SK-N-SH (cell line): Measurements from ENCODE around the gene MLLT6. TPM values are rescaled to one million over a fixed set of nuclear protein-coding genes. Genes with fewer than 3 reads are reported as not detected.

Experiments used
- CTCF ChIA-PET: fragments of 300-600, 350-600 bp; formaldehyde crosslinking; extraction: SDS; loops from one replicate; lab custom pipeline; 2021; lab: Yijun Ruan, JAX
- POLR2A ChIA-PET: fragments of 350-600 bp; sonication (Branson Sonifier 250); formaldehyde crosslinking; extraction: SDS; loops from one replicate; lab custom pipeline; 2020; ENCODE audit warnings: antibody characterized with exemption, inconsistent platforms; lab: Yijun Ruan, JAX
- DNase-seq: peaks from one replicate; pipeline ENCODE4 v3.0.0; 2012
- H2AFZ ChIP-seq: fragments of 200-600 bp; sonication (generic); 2 replicates; pipeline ENCODE4 v1.8.1; 2016; ENCODE audit warnings: antibody characterized with exemption, mild to moderate bottlenecking, low read depth
- H3F3A ChIP-seq: fragments of 200-600 bp; sonication (generic); replicated peaks from 2 replicates; pipeline ENCODE3; 2016; ENCODE audit warnings: antibody characterized with exemption, mild to moderate bottlenecking; ENCODE audit not compliant: insufficient read depth
- H3K27ac ChIP-seq, 2 experiments: fragments of 200-500 bp in 1 of 2; fragments of 200-600 bp in 1 of 2; sonication (Bioruptor generic) in 1 of 2; sonication (generic), shearing (Covaris generic) in 1 of 2; 2 replicates each; pipeline versions ENCODE4 v1.5.1 to v1.6.1; 2014 to 2016; ENCODE audit warnings: low read depth in 2 of 2, inconsistent platforms in 1 of 2, low read length in 1 of 2, mild to moderate bottlenecking in 1 of 2, mixed read lengths in 1 of 2
- H3K27me3 ChIP-seq: fragments of 200-600 bp; sonication (generic), shearing (Covaris generic); 2 replicates; pipeline ENCODE4 v1.6.1; 2016; ENCODE audit warnings: mixed run types; ENCODE audit not compliant: insufficient read depth
- H3K36me3 ChIP-seq, 2 experiments: fragments of 200-500 bp in 1 of 2; fragments of 200-600 bp in 1 of 2; sonication (Bioruptor generic) in 1 of 2; sonication (generic) in 1 of 2; replicated peaks in 1 of 2; 2 replicates each; pipeline versions ENCODE3 to v1.5.1; 2014 to 2016; ENCODE audit warnings: low read length in 1 of 2, mild to moderate bottlenecking in 1 of 2; ENCODE audit not compliant: insufficient read depth in 2 of 2, control insufficient read depth in 1 of 2
- H3K4me1 ChIP-seq, 2 experiments: fragments of 200-500 bp in 1 of 2; fragments of 200-600 bp in 1 of 2; sonication (Bioruptor generic) in 1 of 2; sonication (generic), shearing (Covaris generic) in 1 of 2; 2 replicates each; pipeline versions ENCODE4 v1.5.1 to v1.6.1; 2014 to 2016; ENCODE audit warnings: low read depth in 1 of 2, low read length in 1 of 2, mixed run types in 1 of 2; ENCODE audit not compliant: insufficient read depth in 2 of 2, control insufficient read depth in 1 of 2
- H3K4me2 ChIP-seq: fragments of 200-600 bp; sonication (generic), shearing (Covaris generic); 2 replicates; pipeline ENCODE4 v1.6.1; 2017; ENCODE audit warnings: mixed run types
- H3K4me3 ChIP-seq, 2 experiments: fragments of 200-500 bp in 1 of 2; fragments of 200-600 bp in 1 of 2; sonication (Bioruptor generic) in 1 of 2; sonication (generic), shearing (Covaris generic) in 1 of 2; 2 replicates each; pipeline versions ENCODE4 v1.5.1 to v1.8.1; 2014 to 2016; ENCODE audit warnings: low read depth in 2 of 2, inconsistent platforms in 1 of 2, low read length in 1 of 2, mild to moderate bottlenecking in 1 of 2, mixed read lengths in 1 of 2, moderate library complexity in 1 of 2
- H3K79me2 ChIP-seq: fragments of 200-600 bp; sonication (generic); 2 replicates; pipeline ENCODE4 v1.8.1; 2017; ENCODE audit warnings: mild to moderate bottlenecking; ENCODE audit not compliant: insufficient read depth
- H3K9ac ChIP-seq: fragments of 200-600 bp; sonication (generic); 2 replicates; pipeline ENCODE4 v1.6.1; 2017; ENCODE audit warnings: mixed run types
- H3K9me2 ChIP-seq: fragments of 200-600 bp; sonication (generic); 2 replicates; pipeline ENCODE4 v1.6.1; 2017; ENCODE audit warnings: mixed run types
- H3K9me3 ChIP-seq: fragments of 200-600 bp; sonication (generic); 2 replicates; pipeline ENCODE4 v1.6.1; 2017; ENCODE audit warnings: mixed run types, mild to moderate bottlenecking, moderate library complexity
- H4K20me1 ChIP-seq: fragments of 200-600 bp; sonication (generic); 2 replicates; pipeline ENCODE4 v1.6.1; 2017; ENCODE audit warnings: mild to moderate bottlenecking, mixed run types; ENCODE audit not compliant: insufficient read depth
- ELF1 ChIP-seq: IDR thresholded peaks from 2 replicates; pipeline ENCODE4 v1.4.0; 2012
- FOSL2 ChIP-seq: IDR thresholded peaks from 2 replicates; pipeline ENCODE4 v1.4.0; 2012; ENCODE audit warnings: low read depth, mild to moderate bottlenecking, moderate library complexity, borderline replicate concordance
- GATA2 ChIP-seq: sonication (generic); formaldehyde crosslinking; IDR thresholded peaks from 2 replicates; pipeline ENCODE4 v1.5.0; 2020; ENCODE audit warnings: mild to moderate bottlenecking, missing genetic modification reagents
- MEF2A ChIP-seq: IDR thresholded peaks from 2 replicates; pipeline ENCODE4 v1.4.0; 2012; ENCODE audit warnings: low read depth, borderline replicate concordance
- NFIC ChIP-seq: IDR thresholded peaks from 2 replicates; pipeline ENCODE4 v1.4.0; 2012; ENCODE audit warnings: borderline replicate concordance
- POLR2AphosphoS5 ChIP-seq: IDR thresholded peaks from 2 replicates; pipeline ENCODE4 v1.6.1; 2012; ENCODE audit warnings: low read depth, low read length
- RAD21 ChIP-seq: IDR thresholded peaks from 2 replicates; pipeline ENCODE4 v1.6.1; 2012; ENCODE audit warnings: mild to moderate bottlenecking, low read length
- RCOR1 ChIP-seq: fragments of 150-350 bp; IDR thresholded peaks from 2 replicates; pipeline ENCODE4 v1.6.1; 2017; ENCODE audit warnings: antibody characterized with exemption, low read length
- RFX5 ChIP-seq: IDR thresholded peaks from 2 replicates; pipeline ENCODE4 v1.6.1; 2012; ENCODE audit warnings: mild to moderate bottlenecking, improper control_type of control experiment, low read length
- SMC3 ChIP-seq: IDR thresholded peaks from 2 replicates; pipeline ENCODE4 v1.6.1; 2012; ENCODE audit warnings: low read depth, low read length, improper control_type of control experiment
- TEAD4 ChIP-seq: IDR thresholded peaks from 2 replicates; pipeline ENCODE4 v1.4.0; 2012; ENCODE audit warnings: mild to moderate bottlenecking, borderline replicate concordance; ENCODE audit not compliant: insufficient read depth
- YY1 ChIP-seq: IDR thresholded peaks from 2 replicates; pipeline ENCODE4 v1.4.0; 2012; ENCODE audit warnings: low read depth, mild to moderate bottlenecking
- WGBS: methylation state at CpG from one replicate; pipeline ENCODE4 v1.1.6; 2017; ENCODE audit warnings: low lambda C conversion rate; 5-methylcytosine and 5-hydroxymethylcytosine counted together
- polyA plus RNA-seq, 3 experiments: library from polyadenylated mRNA; depleted of rRNA; stranded (reverse); fragments of >200 nt; gene quantifications; 2 replicates each; pipeline ENCODE4 v1.2.3, GENCODE V29; 2012
- TF ChIP-seq, protein P1 (sequence below): IDR thresholded peaks from 2 replicates; pipeline ENCODE4 v1.6.1; 2012; ENCODE audit warnings: mild to moderate bottlenecking, low read depth, low read length, moderate library complexity
- TF ChIP-seq, protein P2 (sequence below): fragments of 150-350 bp; IDR thresholded peaks from 2 replicates; pipeline ENCODE4 v1.6.1; 2017; ENCODE audit warnings: antibody characterized with exemption, low read length, low read depth, borderline replicate concordance

MLLT6 gene
- polyA plus RNA-seq, 1 of the 3 experiments (the other 2 are of a cell fraction): 41.5 TPM

DNA sequence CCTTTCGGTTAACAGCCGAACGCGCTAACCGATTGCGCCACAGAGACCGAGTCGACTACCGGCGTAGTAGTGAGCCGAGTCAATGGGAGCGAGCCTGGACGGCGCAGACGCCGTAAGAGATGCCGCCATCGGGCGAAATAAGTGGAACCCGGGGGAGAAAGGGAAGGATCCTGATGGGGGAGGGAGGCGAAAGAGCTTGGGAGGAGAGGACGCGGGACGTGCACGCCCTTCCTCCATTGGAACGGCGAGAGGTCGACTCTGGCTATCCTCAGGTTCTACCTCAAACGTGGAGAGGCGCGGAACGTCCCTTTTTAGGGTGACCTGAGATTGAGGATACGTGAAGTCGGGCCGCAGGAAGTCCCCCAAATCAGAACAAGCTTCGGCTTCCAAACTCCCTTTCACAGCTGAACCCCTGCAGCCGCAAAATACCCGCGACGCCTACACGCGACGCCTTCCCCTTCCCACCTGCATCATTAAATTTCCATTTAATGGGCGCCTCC, 46.8 kb downstream of the MLLT6 start:
- peak overlapping the region; percentile 87 for H2AFZ ChIP-seq
- no peaks in the 10 kb centered on the region for H3K27me3 ChIP-seq
- peak; percentile 51; the same call in 1 of the 2 replicates for TF ChIP-seq YY1
- TF ChIP-seq RFX5: no peak
- TF ChIP-seq TEAD4: peak; percentile 85
- no peak for TF ChIP-seq GATA2
- peak; percentile 53; the same call in 1 of the 2 replicates for TF ChIP-seq RCOR1
- TF ChIP-seq NFIC: no peak
- TF ChIP-seq SMC3: no peak
- TF ChIP-seq, protein P1, sequence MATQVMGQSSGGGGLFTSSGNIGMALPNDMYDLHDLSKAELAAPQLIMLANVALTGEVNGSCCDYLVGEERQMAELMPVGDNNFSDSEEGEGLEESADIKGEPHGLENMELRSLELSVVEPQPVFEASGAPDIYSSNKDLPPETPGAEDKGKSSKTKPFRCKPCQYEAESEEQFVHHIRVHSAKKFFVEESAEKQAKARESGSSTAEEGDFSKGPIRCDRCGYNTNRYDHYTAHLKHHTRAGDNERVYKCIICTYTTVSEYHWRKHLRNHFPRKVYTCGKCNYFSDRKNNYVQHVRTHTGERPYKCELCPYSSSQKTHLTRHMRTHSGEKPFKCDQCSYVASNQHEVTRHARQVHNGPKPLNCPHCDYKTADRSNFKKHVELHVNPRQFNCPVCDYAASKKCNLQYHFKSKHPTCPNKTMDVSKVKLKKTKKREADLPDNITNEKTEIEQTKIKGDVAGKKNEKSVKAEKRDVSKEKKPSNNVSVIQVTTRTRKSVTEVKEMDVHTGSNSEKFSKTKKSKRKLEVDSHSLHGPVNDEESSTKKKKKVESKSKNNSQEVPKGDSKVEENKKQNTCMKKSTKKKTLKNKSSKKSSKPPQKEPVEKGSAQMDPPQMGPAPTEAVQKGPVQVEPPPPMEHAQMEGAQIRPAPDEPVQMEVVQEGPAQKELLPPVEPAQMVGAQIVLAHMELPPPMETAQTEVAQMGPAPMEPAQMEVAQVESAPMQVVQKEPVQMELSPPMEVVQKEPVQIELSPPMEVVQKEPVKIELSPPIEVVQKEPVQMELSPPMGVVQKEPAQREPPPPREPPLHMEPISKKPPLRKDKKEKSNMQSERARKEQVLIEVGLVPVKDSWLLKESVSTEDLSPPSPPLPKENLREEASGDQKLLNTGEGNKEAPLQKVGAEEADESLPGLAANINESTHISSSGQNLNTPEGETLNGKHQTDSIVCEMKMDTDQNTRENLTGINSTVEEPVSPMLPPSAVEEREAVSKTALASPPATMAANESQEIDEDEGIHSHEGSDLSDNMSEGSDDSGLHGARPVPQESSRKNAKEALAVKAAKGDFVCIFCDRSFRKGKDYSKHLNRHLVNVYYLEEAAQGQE: 0 out of 2 replicates have a peak, but pooled peaks have one; percentile 45
- no peak for TF ChIP-seq MEF2A
- peak; percentile 55; the same call in 1 of the 2 replicates for TF ChIP-seq FOSL2
- no peak for TF ChIP-seq RAD21
- TF ChIP-seq, protein P2, sequence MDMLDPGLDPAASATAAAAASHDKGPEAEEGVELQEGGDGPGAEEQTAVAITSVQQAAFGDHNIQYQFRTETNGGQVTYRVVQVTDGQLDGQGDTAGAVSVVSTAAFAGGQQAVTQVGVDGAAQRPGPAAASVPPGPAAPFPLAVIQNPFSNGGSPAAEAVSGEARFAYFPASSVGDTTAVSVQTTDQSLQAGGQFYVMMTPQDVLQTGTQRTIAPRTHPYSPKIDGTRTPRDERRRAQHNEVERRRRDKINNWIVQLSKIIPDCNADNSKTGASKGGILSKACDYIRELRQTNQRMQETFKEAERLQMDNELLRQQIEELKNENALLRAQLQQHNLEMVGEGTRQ: no peak
- peak; percentile 51; the same call in 1 of the 2 replicates for TF ChIP-seq POLR2AphosphoS5
- no peak for TF ChIP-seq ELF1
- H3K79me2 ChIP-seq: peaks cover 63% of the 10 kb centered on the region
- ChIA-PET POLR2A (interaction anchor here (0.5 to 2.7 kb wide), 6 partner anchors 9 to 118 kb away, joined by 3 to 12 read pairs (median 4); partner anchors contain the start of gene LASP1), CTCF (interaction anchor here (1.0 to 3.7 kb wide), 7 partner anchors 9 to 401 kb away, joined by 3 to 30 read pairs (median 3); no protein-coding TSS in a partner anchor)
- H3K4me3 ChIP-seq: peak overlapping the region; percentile 91 to 93
- H3F3A ChIP-seq: peaks cover 3% of the 10 kb centered on the region
- peak overlapping the region; percentile 74 to 91 for H3K27ac ChIP-seq
- 1% methylated on average over 41 of the region's 44 CpGs for WGBS
- peak; percentile 73 for DNase-seq
- peak overlapping the region; percentile 64 for H3K9ac ChIP-seq
- H3K4me2 ChIP-seq: peak overlapping the region; percentile 100
- H3K9me3 ChIP-seq: no peaks in the 10 kb centered on the region
- H3K4me1 ChIP-seq: peaks cover 0 to 20% of the 10 kb centered on the region in 2 experiments; a peak in 1 of 4 replicates
- peaks cover 2% of the 10 kb centered on the region; the same call in 1 of the 2 replicates for H4K20me1 ChIP-seq
- H3K36me3 ChIP-seq: peaks cover 11 to 17% of the 10 kb centered on the region in 2 experiments
- no peaks in the 10 kb centered on the region for H3K9me2 ChIP-seq
